B cell (primary cell): Measurements from ENCODE around the gene SLC25A5. TPM values are rescaled to one million over a fixed set of nuclear protein-coding genes. Genes with fewer than 3 reads are reported as not detected.

Experiments
- ATAC-seq: fragments of 200-7000 bp; cut with Tn5 transposase; one replicate; pipeline ENCODE4 v1.10.0; 2021; ENCODE audit warnings: low read depth, mild to moderate bottlenecking, moderate number of reproducible peaks, moderate library complexity
- CTCF ChIA-PET: fragments of 350-600 bp; sonication (Branson Sonifier 250); formaldehyde crosslinking; loops from one replicate; lab custom pipeline; 2021; ENCODE audit warnings: antibody characterized with exemption, inconsistent platforms; lab: Charles Lee
- POLR2A ChIA-PET: fragments of 350-600 bp; sonication (Branson Sonifier 250); formaldehyde crosslinking; loops from one replicate; lab custom pipeline; 2021; ENCODE audit warnings: antibody characterized with exemption; lab: Charles Lee
- DNase-seq: peaks from one replicate; pipeline ENCODE4 v3.0.0; 2013
- H2AFZ ChIP-seq: 2 replicates; pipeline ENCODE4 v1.6.1; 2012; ENCODE audit warnings: mild to moderate bottlenecking, low read depth, low read length; ENCODE audit not compliant: insufficient read depth, poor library complexity, severe bottlenecking
- H3K27ac ChIP-seq, 2 donors: 1 replicate in 1 of 2; 2 replicates in 1 of 2; pipeline ENCODE4 v1.5.1; 2012 to 2013; ENCODE audit warnings: low read length in 2 of 2, mild to moderate bottlenecking in 2 of 2, moderate library complexity in 1 of 2
- H3K27me3 ChIP-seq, 4 experiments: fragments of 200-600 bp in 1 of 4; sonication (generic) in 1 of 4; replicated peaks in 1 of 4; 1 replicate in 2 of 4; 2 replicates in 2 of 4; pipeline versions ENCODE4 v1.6.1 to v1.7.0; 2013 to 2016; ENCODE audit warnings: low read length in 3 of 4, mild to moderate bottlenecking in 2 of 4, mixed read lengths in 1 of 4, moderate library complexity in 1 of 4; ENCODE audit not compliant: insufficient read depth in 4 of 4, control insufficient read depth in 3 of 4; ENCODE audit errors: control extremely low read depth in 1 of 4
- H3K36me3 ChIP-seq, 2 experiments: replicated peaks in 1 of 2; 1 replicate in 1 of 2; 2 replicates in 1 of 2; pipeline versions ENCODE4 v1.6.1 to v1.7.1; 2013; ENCODE audit warnings: low read length in 1 of 2; ENCODE audit not compliant: insufficient read depth in 2 of 2, control insufficient read depth in 1 of 2; ENCODE audit errors: control extremely low read depth in 1 of 2, extremely low read depth in 1 of 2
- H3K4me1 ChIP-seq, 2 donors: fragments of 200-600 bp in 1 of 2; sonication (generic) in 1 of 2; 1 replicate in 1 of 2; 2 replicates in 1 of 2; pipeline versions ENCODE4 v1.5.1 to v1.6.1; 2013 to 2017; ENCODE audit warnings: low read length in 2 of 2; ENCODE audit not compliant: control insufficient read depth in 2 of 2, insufficient read depth in 2 of 2
- H3K4me2 ChIP-seq: replicated peaks from 2 replicates; pipeline ENCODE3; 2012; ENCODE audit warnings: mild to moderate bottlenecking, low read depth, low read length; ENCODE audit not compliant: poor library complexity, severe bottlenecking
- H3K4me3 ChIP-seq, 5 experiments: fragments of 200-600 bp in 1 of 5; sonication (generic) in 1 of 5; 1 replicate in 3 of 5; 2 replicates in 2 of 5; pipeline versions ENCODE4 v1.5.1 to v1.7.0; 2011 to 2016; ENCODE audit warnings: low read length in 4 of 5, mild to moderate bottlenecking in 4 of 5, low read depth in 2 of 5, control low read depth in 1 of 5, moderate library complexity in 1 of 5; ENCODE audit not compliant: insufficient read depth in 1 of 5; ENCODE audit errors: control extremely low read depth in 1 of 5, extremely low read depth in 1 of 5
- H3K79me2 ChIP-seq: fragments of 200-600 bp; sonication (generic); one replicate; pipeline ENCODE4 v1.6.0; 2016; ENCODE audit warnings: low read length; ENCODE audit not compliant: control insufficient read depth, insufficient read depth
- H3K9ac ChIP-seq: fragments of 200-600 bp; sonication (generic); 2 replicates; pipeline ENCODE4 v1.6.1; 2017; ENCODE audit warnings: mild to moderate bottlenecking, low read length, moderate library complexity
- H3K9me3 ChIP-seq, 3 donors: one replicate each; pipeline versions ENCODE4 v1.6.1 to v1.7.1; 2013; ENCODE audit warnings: low read length in 2 of 3; ENCODE audit not compliant: control insufficient read depth in 2 of 3, insufficient read depth in 1 of 3; ENCODE audit errors: control extremely low read depth in 1 of 3
- H4K20me1 ChIP-seq: 2 replicates; pipeline ENCODE4 v1.6.0; 2012; ENCODE audit warnings: mild to moderate bottlenecking, low read length; ENCODE audit not compliant: insufficient read depth, control insufficient read depth, poor library complexity, severe bottlenecking
- H3K27ac Mint-ChIP-seq: one replicate; pipeline ENCODE4 v1.8.0; 2021; ENCODE audit warnings: mixed read lengths
- H3K27me3 Mint-ChIP-seq: one replicate; pipeline ENCODE4 v1.8.0; 2021; ENCODE audit warnings: mixed read lengths
- H3K4me1 Mint-ChIP-seq: one replicate; pipeline ENCODE4 v1.8.0; 2021; ENCODE audit warnings: mixed read lengths
- H3K4me3 Mint-ChIP-seq: one replicate; pipeline ENCODE4 v1.8.0; 2021; ENCODE audit warnings: mixed read lengths
- H3K9me3 Mint-ChIP-seq: one replicate; pipeline ENCODE4 v1.8.0; 2022; ENCODE audit warnings: mixed read lengths; ENCODE audit not compliant: insufficient read depth
- EZH2 ChIP-seq: IDR thresholded peaks from 2 replicates; pipeline ENCODE4 v1.6.1; 2012; ENCODE audit warnings: borderline replicate concordance, low read depth, mild to moderate bottlenecking, moderate library complexity, low read length; ENCODE audit not compliant: insufficient read depth, poor library complexity, severe bottlenecking
- WGBS: methylation state at CpG from one replicate; pipeline ENCODE4 v1.1.5; 2013; ENCODE audit warnings: missing lambda C conversion rate; ENCODE audit not compliant: insufficient coverage; 5-methylcytosine and 5-hydroxymethylcytosine counted together
- intact Hi-C: fragments of 100-400 bp; cut with micrococcal nuclease; formaldehyde crosslinking; loops from one replicate; pipeline ENCODE4 v1.10.0; 2022
- polyA plus RNA-seq: library from polyadenylated mRNA; depleted of rRNA; stranded (reverse); fragments of >200 nt; gene quantifications from 2 replicates; pipeline ENCODE4 v1.2.3, GENCODE V29; 2012
- total RNA-seq, 2 donors: library from RNA; stranded (reverse); fragments of 120-200 nt in 1 of 2; gene quantifications; 1 replicate in 1 of 2; 2 replicates in 1 of 2; pipeline versions ENCODE4 v1.2.3 to v1.2.4, GENCODE V29; 2013 to 2022
- TF ChIP-seq, protein P1 (sequence below): fragments of 200-600 bp; IDR thresholded peaks from one replicate; pipeline ENCODE4 v1.8.0; 2022; ENCODE audit warnings: antibody characterized with exemption, mild to moderate bottlenecking

SLC25A5 gene
- total and polyA plus RNA-seq, 2 donors (not counting 1 experiment from before 2014, with no cell fraction given), result 142 to 443 TPM

- H3K4me2 ChIP-seq, result no peak overlapping the region
- H3K4me3 Mint-ChIP-seq, result no peak overlapping the region
Observed at GRCh38 chrX:119478504-119478903, 10.3 kb downstream of the SLC25A5 start.

DNA sequence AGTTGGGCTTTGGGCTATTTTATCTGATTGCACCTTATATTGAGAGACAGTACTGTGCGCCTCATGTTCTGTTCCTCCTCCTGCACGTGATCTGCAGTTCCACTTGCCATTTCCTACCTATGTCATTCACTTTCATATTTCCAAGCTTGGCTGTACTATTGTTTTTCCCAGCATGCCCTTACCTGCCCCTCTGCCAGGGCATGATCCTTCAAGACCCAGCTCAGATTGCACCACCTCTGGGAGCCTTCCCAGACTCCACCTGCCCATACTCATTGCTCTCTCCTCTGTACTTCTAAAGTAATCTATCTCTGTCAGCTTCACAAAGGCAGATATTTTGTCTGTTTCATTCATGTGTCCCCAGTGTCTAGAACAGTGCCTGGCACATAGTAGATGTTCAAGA, 11.6 kb downstream of the SLC25A5 start:
- H3K4me1 Mint-ChIP-seq, result peaks cover 7% of the 10 kb centered on the region
- Histone ChIP-seq H3K9me3 (no peaks in the 10 kb centered on the region), H3K4me2 (no peak overlapping the region), H3K9ac (no peak overlapping the region), H2AFZ (no peak overlapping the region), H3K4me1 (peaks cover 5 to 13% of the 10 kb centered on the region in 2 donors), H4K20me1 (no peaks in the 10 kb centered on the region), H3K79me2 (no peaks in the 10 kb centered on the region), H3K27ac (no peak overlapping the region), H3K36me3 (no peaks in the 10 kb centered on the region), H3K27me3 (no peaks in the 10 kb centered on the region), H3K4me3 (no peak overlapping the region)
- H3K27me3 Mint-ChIP-seq, result no peaks in the 10 kb centered on the region
- H3K9me3 Mint-ChIP-seq, result no peaks in the 10 kb centered on the region
- POLR2A ChIA-PET, result no interaction called here
- H3K27ac Mint-ChIP-seq, result no peak overlapping the region
- H3K4me3 Mint-ChIP-seq, result no peak overlapping the region
- DNase-seq (no peak), ATAC-seq (no peak)
- TF ChIP-seq EZH2, result no peak
- TF ChIP-seq, protein P1, sequence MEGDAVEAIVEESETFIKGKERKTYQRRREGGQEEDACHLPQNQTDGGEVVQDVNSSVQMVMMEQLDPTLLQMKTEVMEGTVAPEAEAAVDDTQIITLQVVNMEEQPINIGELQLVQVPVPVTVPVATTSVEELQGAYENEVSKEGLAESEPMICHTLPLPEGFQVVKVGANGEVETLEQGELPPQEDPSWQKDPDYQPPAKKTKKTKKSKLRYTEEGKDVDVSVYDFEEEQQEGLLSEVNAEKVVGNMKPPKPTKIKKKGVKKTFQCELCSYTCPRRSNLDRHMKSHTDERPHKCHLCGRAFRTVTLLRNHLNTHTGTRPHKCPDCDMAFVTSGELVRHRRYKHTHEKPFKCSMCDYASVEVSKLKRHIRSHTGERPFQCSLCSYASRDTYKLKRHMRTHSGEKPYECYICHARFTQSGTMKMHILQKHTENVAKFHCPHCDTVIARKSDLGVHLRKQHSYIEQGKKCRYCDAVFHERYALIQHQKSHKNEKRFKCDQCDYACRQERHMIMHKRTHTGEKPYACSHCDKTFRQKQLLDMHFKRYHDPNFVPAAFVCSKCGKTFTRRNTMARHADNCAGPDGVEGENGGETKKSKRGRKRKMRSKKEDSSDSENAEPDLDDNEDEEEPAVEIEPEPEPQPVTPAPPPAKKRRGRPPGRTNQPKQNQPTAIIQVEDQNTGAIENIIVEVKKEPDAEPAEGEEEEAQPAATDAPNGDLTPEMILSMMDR, result no peak
- CTCF ChIA-PET, result interaction anchor here (0.7 to 1.5 kb wide), 2 partner anchors 9 to 11 kb away, joined by 4 to 6 read pairs; partner anchors contain the start of gene SLC25A5
- WGBS, result no CpG with 5 or more reads among the region's 2 CpGs
- intact Hi-C loops, result no loop called here

More at GRCh38 chrX:119478504-119478903, 10.3 kb downstream of the SLC25A5 start:
- Histone ChIP-seq H4K20me1 (no peaks in the 10 kb centered on the region), H2AFZ (no peak overlapping the region), H3K27ac (no peak overlapping the region), H3K79me2 (no peaks in the 10 kb centered on the region), H3K4me3 (no peak overlapping the region), H3K9me3 (no peaks in the 10 kb centered on the region), H3K27me3 (no peaks in the 10 kb centered on the region), H3K9ac (no peak overlapping the region), H3K4me1 (peaks cover 5 to 13% of the 10 kb centered on the region in 2 donors), H3K36me3 (no peaks in the 10 kb centered on the region)
- no peak for ATAC-seq
- POLR2A ChIA-PET, result no interaction called here
- no CpG with 5 or more reads among the region's 4 CpGs for WGBS
- TF ChIP-seq, protein P1, result no peak
- no peak for TF ChIP-seq EZH2
- no peaks in the 10 kb centered on the region for H3K27me3 Mint-ChIP-seq
- H3K9me3 Mint-ChIP-seq, result no peaks in the 10 kb centered on the region
- CTCF ChIA-PET, result interaction anchor here (1.6 kb wide), 1 partner anchor 13 kb away, joined by 5 read pairs; no protein-coding TSS in a partner anchor
- H3K27ac Mint-ChIP-seq, result no peak overlapping the region
- H3K4me1 Mint-ChIP-seq, result peaks cover 7% of the 10 kb centered on the region
- intact Hi-C loops, result no loop called here
- DNase-seq, result no peak
